MG63 (cell line): ENCODE data around the gene TNFRSF25. TPM values are rescaled to one million over a fixed set of nuclear protein-coding genes. Genes with fewer than 3 reads are reported as not detected.
"Not testable (repeated sequence)": the region's sequence is repeated elsewhere in the genome, so short reads cannot be mapped to it uniquely, and the experiment has no call there.

Experiments used
- DNase-seq: peaks from one replicate; pipeline ENCODE4 v3.0.0-alpha.2; 2020
- H3K27me3 ChIP-seq: fragments of 250-450 bp; sonication (Bioruptor Pico); 2 replicates; pipeline ENCODE4 v1.5.1; 2020; ENCODE audit warnings: mild to moderate bottlenecking, moderate library complexity
- H3K36me3 ChIP-seq: fragments of 250-450 bp; sonication (Bioruptor Pico); 2 replicates; pipeline ENCODE4 v1.5.1; 2020; ENCODE audit warnings: mild to moderate bottlenecking, moderate library complexity
- H3K4me3 ChIP-seq: fragments of 250-450 bp; sonication (Bioruptor Pico); 2 replicates; pipeline ENCODE4 v1.5.1; 2020; ENCODE audit warnings: mild to moderate bottlenecking, moderate library complexity
- H3K9me3 ChIP-seq: fragments of 250-450 bp; sonication (Bioruptor Pico); 2 replicates; pipeline ENCODE4 v1.5.1; 2020; ENCODE audit warnings: mild to moderate bottlenecking, moderate library complexity
- total RNA-seq: library from RNA; depleted of rRNA; stranded (reverse); fragments of >200 nt; shearing (Covaris generic); gene quantifications from 2 replicates; pipeline ENCODE4 v1.2.3, GENCODE V29; 2014; ENCODE audit warnings: low replicate concordance

The TNFRSF25 gene
- total RNA-seq, 1 experiment from 2014 or later = 0.63 TPM

DNA sequence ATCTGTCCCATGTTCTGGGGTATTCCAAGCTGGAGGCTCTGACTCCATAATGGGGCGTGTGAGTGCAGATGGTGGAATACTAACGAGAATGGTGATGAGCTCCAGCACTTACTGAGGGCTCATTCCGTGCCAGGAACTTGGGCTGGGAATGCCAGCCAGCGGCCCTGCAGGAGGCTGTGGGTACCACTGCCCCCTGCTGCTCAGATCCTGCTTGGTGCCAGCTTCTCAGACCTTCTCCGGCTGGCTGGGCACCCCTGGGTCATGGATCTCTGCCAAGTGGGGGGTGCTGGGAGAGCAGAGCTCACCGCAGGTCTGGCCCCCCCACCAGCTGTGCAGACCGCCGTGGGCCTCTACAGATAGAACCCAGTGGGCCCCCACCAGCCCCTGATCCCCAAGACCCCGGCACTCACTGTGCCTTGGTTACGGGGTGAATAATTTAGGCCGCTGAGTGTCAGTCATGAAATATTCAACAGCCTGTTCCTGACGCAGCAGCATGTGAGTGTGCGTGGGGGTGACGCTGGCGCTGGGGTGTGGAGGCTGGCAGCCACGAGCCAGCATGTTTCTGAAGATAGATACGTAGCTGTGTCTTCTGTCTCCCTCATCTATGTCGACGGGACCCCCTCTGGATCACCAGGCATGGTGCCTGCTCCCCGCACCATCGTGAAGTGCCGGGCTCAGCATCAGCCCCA, 28.8 kb downstream of the TNFRSF25 start:
- not testable (repeated sequence) for H3K27me3 ChIP-seq, H3K4me3 ChIP-seq, H3K9me3 ChIP-seq, H3K36me3 ChIP-seq
- DNase-seq = peak; percentile 84

DNA sequence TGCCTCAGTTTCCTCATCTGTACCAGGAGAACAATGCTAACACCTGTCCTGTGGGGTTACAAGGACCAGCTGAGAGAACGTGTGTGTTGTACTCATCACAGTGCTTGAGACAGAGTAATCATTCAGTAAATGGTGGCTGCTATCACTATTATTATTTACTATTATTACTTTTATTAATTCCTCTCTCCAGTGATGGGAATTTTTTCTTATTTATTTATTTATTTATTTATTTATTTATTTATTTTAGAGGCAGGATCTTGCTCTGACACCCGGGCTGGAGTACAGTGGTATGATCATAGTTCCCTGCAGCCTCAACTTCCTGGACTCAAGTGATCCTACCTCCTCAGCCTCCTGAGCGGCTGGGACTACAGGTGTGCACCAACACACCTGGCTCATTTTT, 29.7 kb downstream of the TNFRSF25 start:
- H3K36me3 ChIP-seq, H3K27me3 ChIP-seq, H3K4me3 ChIP-seq: not testable (repeated sequence)

DNA sequence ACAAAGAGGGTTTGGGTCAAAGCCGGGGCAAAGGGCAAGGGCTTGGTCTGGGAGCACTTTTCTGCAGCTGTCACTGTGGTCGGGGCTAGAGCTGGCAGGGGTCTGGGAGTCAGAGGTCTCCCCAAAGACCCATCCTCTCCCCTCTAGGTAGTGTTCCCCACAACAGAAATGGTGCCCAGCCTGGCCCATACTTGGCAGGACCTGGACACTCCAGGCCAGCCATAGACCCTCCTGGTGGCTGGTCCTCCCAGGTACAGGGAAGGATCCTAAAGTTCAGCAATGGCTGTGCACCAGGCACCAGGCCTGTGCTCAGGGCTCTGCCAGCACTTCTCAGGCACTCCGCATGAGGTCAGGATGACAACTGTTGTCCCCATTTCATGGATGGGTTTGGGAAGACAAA, 30.4 kb downstream of the TNFRSF25 start:
- no peaks in the 10 kb centered on the region for H3K9me3 ChIP-seq
- no peak for DNase-seq
- no peak overlapping the region for H3K4me3 ChIP-seq
- H3K36me3 ChIP-seq = no peaks in the 10 kb centered on the region
- no peaks in the 10 kb centered on the region for H3K27me3 ChIP-seq

More for the DNA sequence above, 29.7 kb downstream of the TNFRSF25 start:
- not testable (repeated sequence) for DNase-seq, H3K9me3 ChIP-seq

DNA sequence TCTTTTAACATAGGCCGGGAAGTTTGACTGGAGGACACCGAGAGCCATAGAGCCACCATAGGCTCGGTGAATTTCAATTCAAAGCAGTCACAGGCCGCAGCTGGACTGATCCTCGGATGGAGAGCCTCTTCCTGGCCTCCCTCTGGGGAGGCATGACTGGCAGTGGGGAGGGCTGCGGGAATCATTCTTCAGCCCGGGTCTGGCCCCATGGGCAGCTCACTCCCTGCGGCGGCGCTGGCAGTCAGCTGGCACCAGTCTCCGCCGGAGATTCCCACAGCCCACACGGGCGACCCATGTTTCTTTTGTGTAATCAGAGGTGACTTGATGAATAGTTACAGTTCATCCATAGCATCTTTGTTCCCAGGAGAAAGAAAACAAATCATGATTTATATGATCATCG, 30.8 kb downstream of the TNFRSF25 start:
- no peaks in the 10 kb centered on the region for H3K36me3 ChIP-seq
- no peaks in the 10 kb centered on the region for H3K27me3 ChIP-seq
- H3K4me3 ChIP-seq = no peak overlapping the region
- H3K9me3 ChIP-seq = no peaks in the 10 kb centered on the region
- DNase-seq = no peak

DNA sequence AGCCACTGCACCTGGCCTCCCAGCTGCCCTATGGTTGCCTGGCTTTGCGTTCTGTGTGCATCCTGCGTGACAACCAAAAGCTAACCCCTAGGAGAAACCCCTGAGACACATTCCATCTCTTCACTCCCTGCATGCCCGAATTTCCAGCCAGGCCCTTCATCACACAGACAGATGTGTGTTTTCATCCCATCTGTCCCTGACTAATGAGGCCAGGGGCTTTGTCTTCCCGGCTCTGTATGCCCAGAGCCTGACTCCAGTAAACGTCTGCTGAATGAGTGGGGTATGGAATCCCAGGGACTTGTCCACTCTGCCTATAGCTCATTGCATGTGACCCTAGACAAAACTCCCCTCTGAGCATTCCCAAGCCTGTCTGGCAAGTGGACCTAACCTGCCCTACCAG, 31.8 kb downstream of the TNFRSF25 start:
- no peaks in the 10 kb centered on the region for H3K36me3 ChIP-seq
- H3K9me3 ChIP-seq = no peaks in the 10 kb centered on the region
- H3K27me3 ChIP-seq = no peaks in the 10 kb centered on the region
- no peak overlapping the region for H3K4me3 ChIP-seq
- no peak for DNase-seq

DNA sequence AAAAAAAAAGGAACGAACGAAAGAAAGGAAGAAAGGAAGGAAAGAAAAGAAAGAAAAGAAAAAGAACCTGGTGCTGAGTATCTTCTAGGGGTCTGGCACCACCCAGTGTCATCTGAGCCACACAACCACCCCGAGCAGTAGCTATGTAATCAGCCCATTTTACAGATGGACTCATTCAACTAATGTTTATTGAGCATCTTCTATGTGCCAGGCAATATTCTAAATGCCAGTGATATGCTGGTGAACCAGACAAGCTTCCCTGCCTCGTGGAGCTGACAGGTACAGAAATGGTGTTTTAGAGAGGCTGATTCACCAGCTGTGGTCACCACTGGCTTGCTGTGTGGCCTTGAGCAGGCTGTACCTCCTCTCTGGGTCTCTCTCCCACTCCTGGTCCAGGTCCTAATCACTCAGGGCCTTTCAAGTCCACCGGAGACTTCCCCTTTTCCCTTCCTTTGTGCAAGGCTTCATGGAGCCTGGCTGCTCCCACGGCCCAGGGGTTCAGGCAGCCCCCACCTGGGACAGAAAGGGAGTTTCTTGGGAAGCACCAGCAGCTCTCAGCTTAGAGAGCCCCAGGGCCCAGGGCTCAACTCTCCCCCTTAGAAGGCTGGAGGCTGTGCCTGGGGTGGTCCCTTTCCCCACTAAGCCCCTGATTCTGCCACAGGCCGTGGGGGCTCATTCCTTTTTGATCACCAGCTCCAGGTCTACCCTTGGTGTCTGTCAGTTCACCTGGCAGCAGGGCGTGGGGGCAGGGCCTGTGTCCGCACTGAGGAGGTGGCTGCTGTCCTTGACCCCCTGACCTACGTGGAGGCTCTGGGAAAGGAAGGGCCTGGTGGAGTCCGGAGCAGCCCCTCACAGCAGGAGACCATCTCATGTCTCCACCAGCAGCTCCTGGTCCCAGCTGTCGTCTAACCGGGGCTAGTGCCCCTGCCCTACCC, 34.1 kb downstream of the TNFRSF25 start:
- H3K36me3 ChIP-seq, H3K4me3 ChIP-seq, DNase-seq, H3K9me3 ChIP-seq, H3K27me3 ChIP-seq: not testable (repeated sequence)

DNA sequence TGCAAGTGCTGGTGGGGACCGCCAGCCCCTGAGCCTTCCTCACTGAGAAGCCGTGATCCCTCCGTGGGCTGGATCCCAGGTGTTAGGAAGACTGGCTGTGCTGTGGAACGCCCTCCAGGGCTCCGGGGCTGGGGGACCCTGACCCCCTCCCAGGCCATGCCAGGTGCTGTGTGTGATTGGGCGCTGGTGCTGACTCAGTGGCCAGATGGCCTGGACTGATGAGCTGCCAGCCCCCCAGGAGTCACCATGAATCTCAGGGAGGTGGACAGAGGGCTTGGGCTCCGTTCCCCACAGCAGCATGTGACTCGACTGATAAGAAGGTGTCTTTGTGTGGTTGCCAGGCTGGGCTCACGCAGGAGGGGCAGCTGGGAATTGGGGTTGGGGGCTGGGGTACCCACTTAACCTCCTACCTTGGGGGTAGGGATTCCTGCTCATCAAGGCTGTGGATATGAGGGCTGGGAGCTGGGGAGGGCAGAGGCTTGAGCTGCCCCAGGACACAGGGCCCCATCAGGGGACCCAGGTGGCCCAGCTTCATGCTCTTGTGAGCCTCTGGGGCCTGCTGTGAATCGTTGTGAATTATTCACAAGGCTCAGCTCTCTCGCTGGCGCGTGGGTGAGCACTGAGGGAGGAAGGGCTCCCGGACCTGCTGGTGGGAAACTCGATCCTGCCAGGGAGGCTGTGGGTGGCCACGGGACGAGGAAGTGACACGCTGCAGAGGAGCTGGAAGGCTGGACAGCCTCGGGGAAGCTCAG, 36.1 kb downstream of the TNFRSF25 start:
- H3K4me3 ChIP-seq, H3K36me3 ChIP-seq, DNase-seq, H3K9me3 ChIP-seq, H3K27me3 ChIP-seq: not testable (repeated sequence)

DNA sequence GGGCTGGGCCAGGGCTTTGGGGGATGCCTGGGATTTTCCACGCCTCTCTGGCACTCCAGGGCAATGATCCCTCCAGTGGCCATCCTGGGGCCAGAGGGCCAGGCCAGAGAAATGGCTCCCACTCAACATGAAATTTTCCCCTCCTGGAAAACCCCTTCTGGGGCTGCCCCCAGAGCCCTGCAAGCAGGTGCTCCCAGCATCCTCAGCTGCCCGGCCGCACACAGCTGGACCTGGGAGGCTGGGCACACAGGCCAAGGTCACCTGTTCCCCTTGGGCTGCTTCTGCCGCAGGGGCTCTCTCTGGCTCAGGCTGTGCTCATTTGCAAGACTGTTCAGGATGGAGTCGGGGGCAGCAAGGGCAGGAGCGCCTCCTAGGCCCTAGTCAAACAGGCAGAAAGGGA, 37.5 kb downstream of the TNFRSF25 start:
- H3K4me3 ChIP-seq, H3K27me3 ChIP-seq, H3K9me3 ChIP-seq, H3K36me3 ChIP-seq, DNase-seq: not testable (repeated sequence)

DNA sequence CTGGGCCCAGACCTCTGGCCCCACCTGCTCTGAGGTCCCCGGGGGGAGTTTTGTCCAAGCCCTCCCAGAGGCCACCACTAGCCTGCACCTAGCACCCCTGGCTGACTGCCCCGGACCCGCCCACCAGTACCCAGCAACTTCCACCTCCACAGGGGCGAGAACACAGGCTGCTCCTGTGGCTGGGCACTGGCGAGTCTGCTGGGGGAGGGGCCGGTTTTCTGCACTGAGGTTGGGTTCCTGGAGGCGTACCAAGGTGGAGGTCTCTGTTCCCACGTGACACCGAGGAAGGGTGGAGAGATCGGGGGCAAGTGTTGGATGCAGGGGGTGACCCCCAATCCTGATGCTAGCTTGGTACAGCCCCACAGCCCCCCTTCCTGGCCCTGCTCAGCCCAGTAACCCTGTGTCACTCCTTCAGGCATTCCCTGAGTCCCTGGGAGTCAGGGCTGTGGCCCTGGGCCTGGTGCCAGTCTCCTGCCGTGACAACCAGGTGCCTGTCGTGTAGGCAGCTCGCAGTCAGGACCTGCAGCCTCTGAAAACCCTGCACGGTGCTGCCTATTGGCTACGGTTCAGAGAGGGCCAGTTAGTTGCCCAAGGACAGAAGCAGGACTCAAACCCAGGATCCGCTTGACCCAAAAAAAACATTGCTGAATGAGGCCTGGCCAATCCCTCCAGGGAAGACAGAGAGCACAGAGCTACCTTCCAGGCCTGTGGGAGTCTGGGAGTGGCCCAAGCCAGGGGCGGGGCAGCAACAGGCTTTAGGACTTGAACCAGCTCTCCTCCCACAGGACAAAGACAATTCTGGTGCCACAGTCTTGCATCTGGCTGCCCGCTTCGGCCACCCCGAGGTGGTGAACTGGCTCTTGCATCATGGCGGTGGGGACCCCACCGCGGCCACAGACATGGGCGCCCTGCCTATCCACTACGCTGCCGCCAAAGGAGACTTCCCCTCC, 38.3 kb downstream of the TNFRSF25 start:
- H3K4me3 ChIP-seq = no peak overlapping the region

DNA sequence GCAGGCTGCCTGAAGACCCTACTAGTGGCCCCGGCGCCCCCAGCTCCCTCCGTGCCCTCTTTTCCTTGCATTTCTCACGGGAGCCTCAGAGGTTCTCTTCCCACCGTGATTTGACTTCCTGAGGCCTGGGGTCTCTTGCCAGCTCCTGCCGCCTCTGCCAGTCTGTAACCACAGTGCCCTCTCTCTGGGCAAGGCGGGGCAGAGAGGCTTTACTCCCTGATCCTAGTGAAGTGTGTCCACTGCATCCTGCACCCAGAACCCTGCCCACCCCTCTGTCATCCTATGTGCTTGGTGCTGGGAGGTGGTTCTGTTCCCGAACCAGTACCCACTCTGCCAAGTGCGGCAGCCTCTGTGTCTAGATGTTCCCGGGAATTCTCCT, 39.0 kb downstream of the TNFRSF25 start:
- no peak overlapping the region for H3K4me3 ChIP-seq
- peaks cover 6% of the 10 kb centered on the region for H3K27me3 ChIP-seq
- H3K36me3 ChIP-seq = no peaks in the 10 kb centered on the region
- DNase-seq = no peak
- no peaks in the 10 kb centered on the region for H3K9me3 ChIP-seq

More for the DNA sequence above, 38.3 kb downstream of the TNFRSF25 start:
- no peak for DNase-seq
- Histone ChIP-seq H3K36me3 (no peaks in the 10 kb centered on the region), H3K27me3 (peaks cover 6% of the 10 kb centered on the region), H3K9me3 (no peaks in the 10 kb centered on the region)

DNA sequence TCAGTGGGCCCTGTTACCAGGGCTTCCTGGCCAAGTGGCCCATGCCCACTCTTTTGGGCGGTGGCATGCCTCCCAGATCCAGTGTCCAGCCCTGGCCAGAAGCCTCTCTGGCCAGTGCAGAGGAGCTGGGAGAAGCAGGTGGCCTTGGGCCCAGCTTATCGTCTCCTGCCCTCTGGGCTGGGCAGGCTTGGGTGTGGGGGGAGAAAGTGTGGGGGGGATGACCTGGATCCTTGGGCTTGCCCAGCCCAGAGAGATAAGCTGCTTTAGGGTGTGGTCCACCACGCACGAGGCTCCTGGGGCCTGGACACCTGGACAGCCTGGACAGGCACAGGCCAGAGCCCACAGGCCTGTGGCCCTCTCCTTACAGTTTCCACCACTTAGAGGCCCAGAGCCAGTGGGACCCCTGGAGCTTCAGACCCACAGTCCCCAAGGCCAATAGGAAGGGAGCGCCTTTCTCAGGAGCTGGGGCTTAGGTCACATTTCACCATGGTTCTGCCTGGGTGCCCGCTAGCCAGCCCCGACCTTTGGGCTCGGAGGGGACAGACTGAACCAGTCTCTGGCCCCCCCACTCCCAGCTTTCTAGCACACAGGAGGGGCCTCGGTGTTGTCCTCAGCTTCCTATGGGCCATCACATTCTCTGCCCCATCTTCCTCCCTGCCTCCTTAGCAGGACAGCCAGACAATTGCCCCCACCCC, 39.5 kb downstream of the TNFRSF25 start:
- H3K4me3 ChIP-seq = no peak overlapping the region
- H3K27me3 ChIP-seq = peaks cover 6% of the 10 kb centered on the region
- no peaks in the 10 kb centered on the region for H3K9me3 ChIP-seq
- H3K36me3 ChIP-seq = no peaks in the 10 kb centered on the region
- DNase-seq = no peak

DNA sequence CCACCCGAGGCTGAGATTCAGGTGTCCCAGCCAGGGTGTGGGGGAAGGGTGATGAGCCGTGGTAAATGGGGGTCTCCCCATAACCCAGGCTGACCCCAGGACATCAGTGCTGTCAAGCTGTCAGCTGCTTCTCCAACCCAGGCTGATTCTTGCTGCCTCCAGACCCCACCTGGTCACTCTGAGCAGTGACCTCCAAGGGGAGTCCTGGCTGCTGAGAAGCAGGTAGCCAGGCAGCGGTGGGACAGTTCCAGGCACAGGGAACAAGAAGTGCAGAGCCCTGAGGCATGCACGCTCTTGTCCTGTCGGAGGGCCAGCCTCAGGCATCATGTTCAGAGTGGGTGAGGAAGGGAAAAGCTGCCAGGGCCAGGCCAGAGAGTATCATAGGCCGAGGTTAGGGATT, 40.3 kb downstream of the TNFRSF25 start:
- Histone ChIP-seq H3K9me3 (no peaks in the 10 kb centered on the region), H3K4me3 (no peak overlapping the region), H3K27me3 (peaks cover 6% of the 10 kb centered on the region), H3K36me3 (no peaks in the 10 kb centered on the region)
- DNase-seq = no peak

DNA sequence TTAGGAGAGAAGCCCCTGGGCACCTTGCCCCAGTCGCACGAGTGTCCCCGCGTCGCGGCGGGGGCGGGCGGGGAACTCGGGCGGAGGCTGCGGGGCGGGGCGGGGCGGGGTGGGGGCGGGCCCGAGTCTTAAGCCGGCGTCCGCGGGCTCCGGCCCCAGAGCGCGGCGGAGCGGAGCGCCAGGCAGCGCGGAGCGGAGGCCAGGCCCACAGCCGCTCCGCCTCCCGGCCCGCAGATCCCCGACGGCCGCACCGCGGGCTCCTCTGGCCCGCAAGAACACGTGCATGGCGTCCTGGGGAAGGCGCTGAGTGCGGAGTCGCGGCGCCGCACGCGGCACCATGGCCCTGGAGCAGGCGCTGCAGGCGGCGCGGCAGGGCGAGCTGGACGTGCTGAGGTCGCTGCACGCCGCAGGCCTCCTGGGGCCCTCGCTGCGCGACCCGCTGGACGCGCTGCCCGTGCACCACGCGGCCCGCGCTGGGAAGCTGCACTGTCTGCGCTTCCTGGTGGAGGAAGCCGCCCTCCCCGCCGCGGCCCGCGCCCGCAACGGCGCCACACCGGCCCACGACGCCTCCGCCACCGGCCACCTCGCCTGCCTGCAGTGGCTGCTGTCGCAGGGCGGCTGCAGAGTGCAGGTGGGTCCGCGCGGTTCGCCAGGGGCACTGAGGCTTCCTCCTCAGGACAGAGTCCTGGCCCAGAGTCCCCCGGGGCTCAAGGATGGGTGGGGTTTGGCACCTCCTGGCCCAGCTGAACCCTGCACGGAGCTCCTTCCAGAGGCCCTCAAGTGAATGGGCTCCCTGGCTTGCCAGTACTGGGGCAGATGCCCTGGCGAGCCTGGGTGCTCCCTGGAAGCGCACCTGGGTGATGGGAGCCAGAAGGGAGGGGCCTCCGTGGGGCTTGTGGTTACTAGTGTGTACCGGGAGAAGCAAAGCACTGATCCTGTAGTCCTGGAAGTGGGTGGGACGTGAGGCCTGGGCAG, 41.1 kb downstream of the TNFRSF25 start, which contains the start of gene ESPN:
Gene ESPN (plus strand): TSS at position 158 of the 975 bp plus-strand sequence. CDS start 180 bp downstream, at position 338.
- Histone ChIP-seq H3K9me3 (no peaks in the 10 kb centered on the region), H3K36me3 (no peaks in the 10 kb centered on the region), H3K4me3 (no peak within 1 kb of the TSS), H3K27me3 (peaks cover 6% of the 10 kb centered on the region)
- no peak for DNase-seq

DNA sequence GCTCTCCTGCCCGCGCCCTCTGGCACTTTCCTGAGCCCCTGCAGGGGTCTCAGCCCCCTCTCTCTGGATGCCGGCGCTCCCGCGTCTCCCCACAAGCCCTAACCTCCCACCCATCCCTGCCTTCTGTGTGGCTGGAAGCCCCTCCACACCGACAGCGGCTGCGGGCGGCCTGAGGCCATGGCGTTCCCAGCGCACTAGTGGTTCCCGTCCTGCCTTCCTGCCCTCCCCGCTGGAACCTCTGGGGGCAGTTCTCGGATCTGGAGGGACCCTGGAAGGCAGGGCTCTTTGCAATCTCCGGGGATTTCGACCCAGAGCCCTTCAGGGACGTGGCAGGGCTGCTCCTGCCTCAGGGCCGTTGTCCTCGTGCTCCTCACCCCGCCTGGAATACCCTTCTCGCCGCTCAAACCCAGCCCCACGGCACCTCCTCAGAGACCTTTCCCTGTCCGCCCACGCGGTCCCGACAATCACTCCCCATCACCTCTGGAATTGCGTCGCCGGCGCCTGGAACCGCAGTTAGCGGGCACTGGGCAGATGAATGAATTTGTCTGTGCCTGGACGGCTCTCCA, 41.9 kb downstream of the TNFRSF25 start:
- no peak for DNase-seq
- H3K36me3 ChIP-seq = no peaks in the 10 kb centered on the region
- H3K27me3 ChIP-seq = peaks cover 6% of the 10 kb centered on the region
- no peaks in the 10 kb centered on the region for H3K9me3 ChIP-seq
- no peak overlapping the region for H3K4me3 ChIP-seq
